Ovary (tissue), 9 donors: ENCODE results near the gene ST6GALNAC2. TPM values are rescaled to one million over a fixed set of nuclear protein-coding genes. Genes with fewer than 3 reads are reported as not detected.

Experiments used
- DNase-seq, 5 donors: peaks; one replicate each; pipeline ENCODE4 v3.0.0-alpha.2; 2019 to 2020
- H3K27ac ChIP-seq, 2 donors: fragments of 200-600 bp; one replicate each; pipeline versions ENCODE4 v1.5.1 to v1.8.0; 2019 to 2022
- H3K27me3 ChIP-seq: fragments of 200-600 bp; one replicate; pipeline ENCODE4 v1.8.0; 2022
- H3K36me3 ChIP-seq: fragments of 200-600 bp; sonication (generic); one replicate; pipeline ENCODE4 v1.5.1; 2019
- H3K4me1 ChIP-seq: one replicate; pipeline ENCODE4 v1.8.1; 2013; ENCODE audit warnings: mild to moderate bottlenecking, moderate library complexity; ENCODE audit not compliant: insufficient read depth
- H3K4me3 ChIP-seq: fragments of 200-600 bp; sonication (generic); one replicate; pipeline ENCODE4 v1.5.1; 2017
- H3K9me3 ChIP-seq, 2 donors: fragments of 200-600 bp in 1 of 2; sonication (generic) in 1 of 2; one replicate each; pipeline versions ENCODE4 v1.5.1 to v1.8.1; 2013 to 2019; ENCODE audit warnings: mild to moderate bottlenecking in 1 of 2, moderate library complexity in 1 of 2
- EP300 ChIP-seq: sonication (generic); formaldehyde crosslinking; IDR thresholded peaks from one replicate; pipeline ENCODE4 v1.6.1; 2017; ENCODE audit warnings: antibody characterized with exemption
- POLR2A ChIP-seq: fragments of 450-650 bp; IDR thresholded peaks from one replicate; pipeline ENCODE4 v1.6.1; 2017; ENCODE audit warnings: antibody characterized with exemption, mild to moderate bottlenecking, moderate library complexity
- WGBS, 3 donors: extraction: QIAGEN DNeasy Blood & Tissue Kit in 1 of 3; methylation state at CpG; one replicate each; pipeline versions ENCODE4 v1.1.5 to v1.1.7; 2013 to 2017; 5-methylcytosine and 5-hydroxymethylcytosine counted together
- intact Hi-C, 4 donors: fragments of 100-400 bp; cut with DNase I; formaldehyde crosslinking; loops; one replicate each; pipeline versions ENCODE4 v1.11.0 to v1.15.1; 2022 to 2023
- polyA plus RNA-seq, 2 donors: library from polyadenylated mRNA; stranded (reverse); fragments of 200-250 nt in 1 of 2; fragments of 350-450 nt in 1 of 2; fragmentation: Illumina TruSeq in 1 of 2; extraction: RNeasy Lipid Tissue Mini Kit (QIAGEN cat#74804) in 1 of 2; gene quantifications; one replicate each; pipeline ENCODE4 v1.2.3, GENCODE V29; 2013 to 2014
- total RNA-seq, 7 donors: library from RNA; depleted of rRNA in 2 of 7; stranded (reverse); fragments of >200 nt in 2 of 7; fragmentation: NEBNext Ultra II Directional in 3 of 7; extraction: Animal tissue kit (Norgen Biotek cat#: 25700) in 3 of 7; gene quantifications; one replicate each; pipeline versions ENCODE4 v1.1.0 to v1.2.4, GENCODE V29; 2016 to 2023
- TF ChIP-seq, protein P1 (sequence below), 3 donors: fragments of 450-650 bp in 2 of 3; fragments of 200-600 bp in 1 of 3; IDR thresholded peaks; one replicate each; pipeline versions ENCODE4 v1.5.1 to v1.8.0; 2016 to 2022; ENCODE audit warnings: antibody characterized with exemption in 3 of 3, mild to moderate bottlenecking in 1 of 3
- donor health status: DM: no; HTN: no; CAD: no; lungs with moderate emphysema.
- donor health status: DM: no; HTN: no; CAD: no.
- donor health status: Bipolar disorder and iron deficiency.
- donor health status: DM: yes; HTN: yes; CAD: no.
- donor health status: DM: no; HTN: no; CAD: no.
- donor health status: DM: yes; HTN: yes; CAD: no.

The ST6GALNAC2 gene
- total and polyA plus RNA-seq, 9 donors, result 1.4 to 61.6 (median 4.9) TPM

GRCh38 chr17:76581515-76581914 is 4.1 kb downstream of the ST6GALNAC2 start:
- 84 to 91% (median 88%) methylated on average over 5 of the region's 5 CpGs for WGBS, 3 donors
- H3K4me1 ChIP-seq, result peaks cover 7% of the 10 kb centered on the region
- TF ChIP-seq, protein P1, sequence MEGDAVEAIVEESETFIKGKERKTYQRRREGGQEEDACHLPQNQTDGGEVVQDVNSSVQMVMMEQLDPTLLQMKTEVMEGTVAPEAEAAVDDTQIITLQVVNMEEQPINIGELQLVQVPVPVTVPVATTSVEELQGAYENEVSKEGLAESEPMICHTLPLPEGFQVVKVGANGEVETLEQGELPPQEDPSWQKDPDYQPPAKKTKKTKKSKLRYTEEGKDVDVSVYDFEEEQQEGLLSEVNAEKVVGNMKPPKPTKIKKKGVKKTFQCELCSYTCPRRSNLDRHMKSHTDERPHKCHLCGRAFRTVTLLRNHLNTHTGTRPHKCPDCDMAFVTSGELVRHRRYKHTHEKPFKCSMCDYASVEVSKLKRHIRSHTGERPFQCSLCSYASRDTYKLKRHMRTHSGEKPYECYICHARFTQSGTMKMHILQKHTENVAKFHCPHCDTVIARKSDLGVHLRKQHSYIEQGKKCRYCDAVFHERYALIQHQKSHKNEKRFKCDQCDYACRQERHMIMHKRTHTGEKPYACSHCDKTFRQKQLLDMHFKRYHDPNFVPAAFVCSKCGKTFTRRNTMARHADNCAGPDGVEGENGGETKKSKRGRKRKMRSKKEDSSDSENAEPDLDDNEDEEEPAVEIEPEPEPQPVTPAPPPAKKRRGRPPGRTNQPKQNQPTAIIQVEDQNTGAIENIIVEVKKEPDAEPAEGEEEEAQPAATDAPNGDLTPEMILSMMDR (IDR thresholded peaks at IDR 0.05), result no peak
- no peak for TF ChIP-seq POLR2A
- TF ChIP-seq EP300, result no peak
- no peaks in the 10 kb centered on the region for H3K9me3 ChIP-seq
- DNase-seq, result no peak
- intact Hi-C loops, result no loop called here
- H3K27me3 ChIP-seq, result no peaks in the 10 kb centered on the region
- no peak overlapping the region for H3K4me3 ChIP-seq
- no peak overlapping the region for H3K27ac ChIP-seq
- H3K36me3 ChIP-seq, result no peaks in the 10 kb centered on the region

GRCh38 chr17:76579281-76579680 is 6.4 kb downstream of the ST6GALNAC2 start:
- no peak overlapping the region for H3K27ac ChIP-seq
- H3K4me3 ChIP-seq, result no peak overlapping the region
- intact Hi-C loops, result no loop called here
- no peaks in the 10 kb centered on the region for H3K4me1 ChIP-seq
- WGBS, 3 donors, result 80 to 100% (median 96%) methylated on average over 2 of the region's 2 CpGs
- no peaks in the 10 kb centered on the region for H3K27me3 ChIP-seq
- H3K36me3 ChIP-seq, result no peaks in the 10 kb centered on the region
- H3K9me3 ChIP-seq, result no peaks in the 10 kb centered on the region
- TF ChIP-seq POLR2A, result no peak
- no peak for TF ChIP-seq EP300
- TF ChIP-seq, protein P1 (IDR thresholded peaks at IDR 0.05), result no peak
- DNase-seq, result no peak

DNA sequence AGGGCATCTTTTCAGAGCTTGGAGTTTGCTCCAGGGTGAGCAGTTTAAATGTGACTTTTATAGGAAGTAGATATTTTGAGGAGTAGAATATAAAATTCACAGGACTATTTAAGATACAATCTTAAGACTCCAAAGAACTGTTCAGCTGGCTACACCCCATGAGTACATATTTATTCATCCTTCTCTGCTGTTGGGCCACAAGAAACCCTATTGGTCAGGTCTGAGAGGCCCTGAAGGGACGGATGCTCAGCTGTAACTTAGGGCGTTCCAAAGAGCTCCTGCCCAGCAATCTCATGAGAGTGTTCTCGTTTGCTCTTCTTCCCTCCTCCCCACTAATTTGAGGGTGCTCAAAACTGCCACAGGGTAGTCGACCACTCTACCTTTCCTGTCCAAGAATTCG is 7.3 kb downstream of the ST6GALNAC2 start:
- H3K4me3 ChIP-seq, result no peak overlapping the region
- DNase-seq, result no peak
- H3K27ac ChIP-seq, result no peak overlapping the region
- H3K36me3 ChIP-seq, result no peaks in the 10 kb centered on the region
- no peaks in the 10 kb centered on the region for H3K4me1 ChIP-seq
- intact Hi-C loops, result no loop called here
- WGBS, 3 donors, result 72 to 85% (median 74%) methylated on average over 5 of the region's 5 CpGs
- no peaks in the 10 kb centered on the region for H3K27me3 ChIP-seq
- no peaks in the 10 kb centered on the region for H3K9me3 ChIP-seq
- TF ChIP-seq EP300, result no peak
- TF ChIP-seq, protein P1 (IDR thresholded peaks at IDR 0.05), result no peak
- no peak for TF ChIP-seq POLR2A

GRCh38 chr17:76577876-76578275 is 7.8 kb downstream of the ST6GALNAC2 start:
- Histone ChIP-seq H3K27me3 (no peaks in the 10 kb centered on the region), H3K4me1 (no peaks in the 10 kb centered on the region), H3K36me3 (no peaks in the 10 kb centered on the region), H3K9me3 (no peaks in the 10 kb centered on the region), H3K4me3 (no peak overlapping the region), H3K27ac (no peak overlapping the region)
- WGBS, 3 donors, result 91 to 95% (median 93%) methylated on average over 7 of the region's 7 CpGs
- intact Hi-C loops, result no loop called here
- DNase-seq, result no peak
- TF ChIP-seq, protein P1 (IDR thresholded peaks at IDR 0.05), result no peak

GRCh38 chr17:76576189-76576588 is 9.5 kb downstream of the ST6GALNAC2 start:
- 91 to 93% (median 92%) methylated on average over 9 of the region's 9 CpGs for WGBS, 3 donors
- no peak for DNase-seq
- intact Hi-C loops, result no loop called here
- Histone ChIP-seq H3K36me3 (no peaks in the 10 kb centered on the region), H3K9me3 (no peaks in the 10 kb centered on the region), H3K27me3 (no peaks in the 10 kb centered on the region), H3K4me1 (no peaks in the 10 kb centered on the region), H3K27ac (no peak overlapping the region), H3K4me3 (no peak overlapping the region)
- TF ChIP-seq EP300 (no peak), POLR2A (no peak)
- TF ChIP-seq, protein P1 (IDR thresholded peaks at IDR 0.05), result no peak
